ENCODE results near the gene DNAJC5G.

DNAJC5G gene

GRCh38 chr2:27243391-27244130, 31.7 kb upstream of the DNAJC5G start:
- Histone ChIP-seq H3K36me3 (peaks cover 63% of the 10 kb centered on the region), H3K9me3 (no peaks in the 10 kb centered on the region), H3K4me3 (ENCODE audit: low read depth, low read length) (no peak overlapping the region), H3K4me1 (no peaks in the 10 kb centered on the region), H3K27me3 (no peaks in the 10 kb centered on the region)
- no peak for DNase-seq
- TF ChIP-seq CTCF (IDR thresholded peaks at IDR 0.05; ENCODE audit: low read depth, low read length) = no peak

- H3K4me3 ChIP-seq (ENCODE audit: low read depth, low read length) = no peak overlapping the region
- no peaks in the 10 kb centered on the region for H3K4me1 ChIP-seq
- DNase-seq = no peak
- peaks cover 47% of the 10 kb centered on the region for H3K36me3 ChIP-seq
- no peaks in the 10 kb centered on the region for H3K9me3 ChIP-seq
- no peak for TF ChIP-seq CTCF (IDR thresholded peaks at IDR 0.05; ENCODE audit: low read depth, low read length)
- H3K27me3 ChIP-seq = no peaks in the 10 kb centered on the region
Measured at GRCh38 chr2:27245116-27245515, 30.1 kb upstream of the DNAJC5G start.

- TF ChIP-seq CTCF (IDR thresholded peaks at IDR 0.05; ENCODE audit: low read depth, low read length) = no peak
- no peaks in the 10 kb centered on the region for H3K27me3 ChIP-seq
- H3K4me1 ChIP-seq = no peaks in the 10 kb centered on the region
- no peaks in the 10 kb centered on the region for H3K9me3 ChIP-seq
- no peak for DNase-seq
- no peak overlapping the region for H3K4me3 ChIP-seq (ENCODE audit: low read depth, low read length)
- peaks cover 42% of the 10 kb centered on the region for H3K36me3 ChIP-seq
Measured at GRCh38 chr2:27245626-27246025, 29.6 kb upstream of the DNAJC5G start.

- Histone ChIP-seq H3K4me1 (no peaks in the 10 kb centered on the region), H3K27me3 (no peaks in the 10 kb centered on the region), H3K4me3 (ENCODE audit: low read depth, low read length) (no peak overlapping the region), H3K36me3 (peaks cover 19% of the 10 kb centered on the region), H3K9me3 (no peaks in the 10 kb centered on the region)
- no peak for DNase-seq
- no peak for TF ChIP-seq CTCF (IDR thresholded peaks at IDR 0.05; ENCODE audit: low read depth, low read length)
Measured at GRCh38 chr2:27247893-27248292, 27.3 kb upstream of the DNAJC5G start.

- Histone ChIP-seq H3K4me3 (ENCODE audit: low read depth, low read length) (no peak overlapping the region), H3K9me3 (no peaks in the 10 kb centered on the region)
Measured at GRCh38 chr2:27249159-27249890, 25.9 kb upstream of the DNAJC5G start.

More at GRCh38 chr2:27249159-27249890, 25.9 kb upstream of the DNAJC5G start:
- no peak for TF ChIP-seq CTCF (IDR thresholded peaks at IDR 0.05; ENCODE audit: low read depth, low read length)
- Histone ChIP-seq H3K4me1 (no peaks in the 10 kb centered on the region), H3K36me3 (peaks cover 5% of the 10 kb centered on the region), H3K27me3 (no peaks in the 10 kb centered on the region)
- DNase-seq = no peak
